Thyroid gland (tissue), 4 donors: Measurements from ENCODE around the gene LRRC42.

Experiments used
- CTCF ChIP-seq, 6 experiments: fragments of 200-600 bp in 3 of 6; fragments of 450-650 bp in 3 of 6; sonication (generic) in 3 of 6; IDR thresholded peaks; one replicate each; pipeline ENCODE4 v1.5.1; 2016 to 2019; ENCODE audit warnings: antibody characterized with exemption in 6 of 6, mild to moderate bottlenecking in 2 of 6, inconsistent platforms in 1 of 6, moderate library complexity in 1 of 6
- POLR2A ChIP-seq, 2 donors: fragments of 450-650 bp; IDR thresholded peaks; one replicate each; pipeline ENCODE4 v1.6.1; 2017; ENCODE audit warnings: antibody characterized with exemption in 2 of 2, mild to moderate bottlenecking in 2 of 2, moderate library complexity in 1 of 2

- no peak for TF ChIP-seq CTCF (IDR thresholded peaks at IDR 0.05)
- no peak for TF ChIP-seq POLR2A (IDR thresholded peaks at IDR 0.05)
Measured at GRCh38 chr1:54011316-54012007, 65.3 kb downstream of the LRRC42 start.
